HCT116 (cell line): ENCODE data around the gene R3HDM1. TPM values are rescaled to one million over a fixed set of nuclear protein-coding genes. Genes with fewer than 3 reads are reported as not detected.

ENCODE experiments used
- ATAC-seq: fragments of 200-7000 bp; cut with Tn5 transposase; 2 replicates; pipeline ENCODE4 v1.9.1; 2020; ENCODE audit warnings: mild to moderate bottlenecking, moderate library complexity
- BruUV-seq: library from RNA; stranded (reverse); fragments of 400-500 nt; replicated peaks from 2 replicates; lab custom pipeline; 2021; lab: Mats Ljungman, UMichigan
- CTCF ChIA-PET: fragments of 300-600 bp; sonication (Branson Sonifier 250); formaldehyde crosslinking; loops from one replicate; lab custom pipeline; 2021; ENCODE audit warnings: antibody characterized with exemption; lab: Charles Lee
- POLR2A ChIA-PET: fragments of 300-600, 350-600 bp; sonication (Branson Sonifier 250); formaldehyde crosslinking; loops from one replicate; lab custom pipeline; 2021; ENCODE audit warnings: antibody characterized with exemption; lab: Charles Lee
- RAD21 ChIA-PET, 2 experiments: fragments of 300-600 bp; sonication (Branson Sonifier 250); formaldehyde crosslinking; loops; one replicate each; lab custom pipeline; 2023; ENCODE audit warnings: low total read pairs in 2 of 2; ENCODE audit not compliant: uncharacterized antibody in 2 of 2, unreplicated experiment in 2 of 2, low non-redundant PET in 1 of 2; lab: Charles Lee
- DNase-seq: peaks from one replicate; pipeline ENCODE4 v3.0.0-alpha.2; 2010; ENCODE audit warnings: low read depth, low spot score
- H2AFZ ChIP-seq: fragments of 200-600 bp; shearing (Covaris generic), sonication (generic); 2 replicates; pipeline ENCODE4 v1.6.1; 2017; ENCODE audit warnings: low read depth, mixed run types, mixed read lengths, antibody characterized with exemption, low read length; ENCODE audit not compliant: poor library complexity, severe bottlenecking
- H3K27ac ChIP-seq: 2 replicates; pipeline ENCODE4 v1.5.1; 2012; ENCODE audit warnings: low read depth, low read length
- H3K27me3 ChIP-seq: fragments of 200-600 bp; sonication (generic); 2 replicates; pipeline ENCODE4 v1.6.1; 2016; ENCODE audit warnings: mixed run types, low read length, mixed read lengths; ENCODE audit not compliant: insufficient read depth
- H3K36me3 ChIP-seq, 2 experiments: fragments of 200-500 bp in 1 of 2; fragments of 200-600 bp in 1 of 2; sonication (Bioruptor generic) in 1 of 2; sonication (generic) in 1 of 2; 2 replicates each; pipeline versions ENCODE4 v1.5.1 to v1.6.1; 2014 to 2016; ENCODE audit warnings: low read length in 2 of 2, inconsistent platforms in 1 of 2, mixed read lengths in 1 of 2, mixed run types in 1 of 2; ENCODE audit not compliant: insufficient read depth in 2 of 2, control insufficient read depth in 1 of 2
- H3K4me1 ChIP-seq, 2 experiments: fragments of 200-600 bp in 1 of 2; sonication (generic) in 1 of 2; 2 replicates each; pipeline versions ENCODE4 v1.5.1 to v1.6.1; 2012 to 2017; ENCODE audit warnings: low read length in 2 of 2, inconsistent platforms in 1 of 2, mild to moderate bottlenecking in 1 of 2, mixed read lengths in 1 of 2, mixed run types in 1 of 2, moderate library complexity in 1 of 2; ENCODE audit not compliant: insufficient read depth in 2 of 2, control insufficient read depth in 1 of 2
- H3K4me2 ChIP-seq: fragments of 200-600 bp; sonication (generic); 2 replicates; pipeline ENCODE4 v1.6.1; 2017; ENCODE audit warnings: mixed run types, low read length, mixed read lengths
- H3K4me3 ChIP-seq, 2 experiments: fragments of 200-600 bp in 1 of 2; sonication (generic) in 1 of 2; replicated peaks in 1 of 2; 2 replicates each; pipeline ENCODE4 v1.5.1; 2011 to 2016; ENCODE audit warnings: low read length in 2 of 2, control low read depth in 1 of 2, low read depth in 1 of 2, mild to moderate bottlenecking in 1 of 2, mixed read lengths in 1 of 2, mixed run types in 1 of 2
- H3K79me2 ChIP-seq: fragments of 200-600 bp; sonication (generic); 2 replicates; pipeline ENCODE4 v1.6.1; 2017; ENCODE audit warnings: mild to moderate bottlenecking, mixed run types, low read length, moderate library complexity, mixed read lengths; ENCODE audit not compliant: insufficient read depth
- H3K9ac ChIP-seq: fragments of 200-600 bp; sonication (generic); 2 replicates; pipeline ENCODE4 v1.6.1; 2016; ENCODE audit warnings: low read length, mixed read lengths
- H3K9me2 ChIP-seq: fragments of 200-600 bp; sonication (generic), shearing (Covaris generic); 2 replicates; pipeline ENCODE4 v1.6.1; 2017; ENCODE audit warnings: mixed run types, mild to moderate bottlenecking, moderate library complexity; ENCODE audit not compliant: insufficient read depth
- H3K9me3 ChIP-seq, 2 experiments: fragments of 200-500 bp in 1 of 2; fragments of 200-600 bp in 1 of 2; sonication (Bioruptor generic) in 1 of 2; sonication (generic) in 1 of 2; 2 replicates each; pipeline ENCODE4 v1.6.1; 2014 to 2017; ENCODE audit warnings: low read length in 2 of 2, mixed read lengths in 2 of 2, inconsistent platforms in 1 of 2, low read depth in 1 of 2, mild to moderate bottlenecking in 1 of 2, mixed run types in 1 of 2, moderate library complexity in 1 of 2; ENCODE audit not compliant: control insufficient read depth in 1 of 2, insufficient read depth in 1 of 2
- H4K20me1 ChIP-seq: fragments of 200-600 bp; sonication (generic), shearing (Covaris generic); 2 replicates; pipeline ENCODE4 v1.6.1; 2017; ENCODE audit warnings: mixed run types, mild to moderate bottlenecking, moderate library complexity; ENCODE audit not compliant: insufficient read depth
- ATF3 ChIP-seq: IDR thresholded peaks from 2 replicates; pipeline ENCODE4 v1.6.1; 2012
- CBX3 ChIP-seq: IDR thresholded peaks from 2 replicates; pipeline ENCODE4 v1.6.1; 2012; ENCODE audit warnings: low read depth
- CTCF ChIP-seq, 3 experiments: fragments of 200-600 bp in 1 of 3; sonication (generic) in 1 of 3; IDR thresholded peaks in 2 of 3; conservative IDR thresholded peaks in 1 of 3; 2 replicates each; pipeline ENCODE4 v1.5.1; 2012 to 2017; ENCODE audit warnings: low read depth in 2 of 3, low read length in 2 of 3, antibody characterized with exemption in 1 of 3, borderline replicate concordance in 1 of 3, control low read depth in 1 of 3, mild to moderate bottlenecking in 1 of 3, mixed read lengths in 1 of 3, mixed run types in 1 of 3, moderate library complexity in 1 of 3; ENCODE audit not compliant: insufficient read depth in 1 of 3
- SRF ChIP-seq: IDR thresholded peaks from 2 replicates; pipeline ENCODE4 v1.6.1; 2012; ENCODE audit warnings: low read depth
- ZNF274 ChIP-seq: fragments of 200-500 bp; sonication (Bioruptor generic); IDR thresholded peaks from 2 replicates; pipeline ENCODE4 v1.6.1; 2014; ENCODE audit warnings: mild to moderate bottlenecking, low read depth, low read length, inconsistent platforms
- intact Hi-C: fragments of 100-400 bp; cut with micrococcal nuclease; formaldehyde crosslinking; loops from 2 replicates; pipeline ENCODE4 v1.10.0; 2022
- total RNA-seq: library from RNA; stranded (reverse); gene quantifications from one replicate; pipeline ENCODE4 v1.2.1, GENCODE V29; 2021; ENCODE audit not compliant: unreplicated experiment

R3HDM1 gene
- total RNA-seq, 1 experiment from 2014 or later: 43.1 TPM

DNA sequence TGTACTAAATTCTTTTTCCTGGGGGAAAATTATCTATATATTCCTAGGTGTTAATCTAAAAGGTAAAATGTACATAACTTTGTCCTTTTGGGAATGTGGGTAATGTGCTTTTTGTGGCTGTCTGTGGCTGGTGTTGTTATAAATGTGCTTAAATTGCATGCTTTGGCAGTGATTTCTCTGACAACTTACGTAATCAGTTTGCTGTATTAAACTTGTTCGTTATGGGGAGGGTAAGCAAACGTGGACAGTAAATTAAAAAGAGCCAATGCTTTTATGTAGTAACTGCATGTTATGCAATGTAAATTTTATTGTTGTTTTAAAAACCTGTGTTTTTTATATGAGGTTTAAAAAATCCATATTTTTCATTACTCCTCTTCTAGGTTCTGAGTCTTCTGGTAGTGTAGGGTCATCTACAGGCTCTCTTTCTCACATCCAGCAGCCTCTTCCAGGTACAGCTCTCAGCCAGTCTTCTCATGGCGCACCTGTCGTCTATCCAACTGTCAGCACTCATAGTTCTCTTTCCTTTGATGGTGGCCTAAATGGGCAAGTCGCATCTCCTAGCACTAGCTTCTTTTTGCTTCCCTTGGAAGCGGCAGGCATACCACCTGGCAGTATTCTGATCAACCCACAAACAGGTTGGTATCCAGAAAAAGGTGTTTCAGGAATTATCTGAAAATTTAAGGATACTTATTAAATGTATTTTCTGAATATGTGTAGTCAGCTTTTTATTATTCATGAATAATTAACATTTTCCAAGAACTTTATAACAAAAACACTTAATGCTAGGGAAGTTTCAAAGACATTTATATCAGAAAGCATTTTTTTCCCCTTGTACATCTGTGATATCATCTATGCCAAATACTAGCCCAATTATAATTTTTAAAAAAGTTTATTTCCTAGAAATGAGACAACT, 110.1 kb downstream of the R3HDM1 start:
- Histone ChIP-seq H2AFZ (no peak overlapping the region), H3K27me3 (no peaks in the 10 kb centered on the region), H3K4me2 (no peak overlapping the region), H3K9me3 (no peaks in the 10 kb centered on the region), H3K36me3 (peaks cover 18 to 24% of the 10 kb centered on the region in 2 experiments), H3K4me1 (no peaks in the 10 kb centered on the region), H4K20me1 (no peaks in the 10 kb centered on the region), H3K79me2 (no peaks in the 10 kb centered on the region), H3K9ac (no peak overlapping the region), H3K4me3 (no peak overlapping the region), H3K27ac (no peak overlapping the region), H3K9me2 (no peaks in the 10 kb centered on the region)
- DNase-seq (no peak), ATAC-seq (no peak)
- intact Hi-C loops: no loop called here
- TF ChIP-seq ATF3 (no peak), ZNF274 (no peak), SRF (no peak), CTCF (IDR thresholded peaks at IDR 0.05 in 2 of 3, conservative IDR thresholded peaks at IDR 0.05 in 1 of 3; ENCODE audit: borderline replicate concordance in 1 of 3, insufficient read depth in 1 of 3, low read depth in 2 of 3, low read length in 2 of 3) (no peak), CBX3 (no peak)
- no TSS peak for BruUV-seq
- CTCF ChIA-PET: no interaction called here
- POLR2A ChIA-PET: no interaction called here
- RAD21 ChIA-PET: no interaction called here
